GM18508 (cell line): ENCODE results near the gene CACNB2.
A peak's percentile ranks its signal among the peaks of the same experiment; 100 is the strongest.

ENCODE experiments used
- ATAC-seq: cut with Tn5 transposase; IDR thresholded peaks from one replicate; pipeline ENCODE4 v1.9.1; 2021; ENCODE audit warnings: moderate number of reproducible peaks; ENCODE audit not compliant: insufficient read depth, unreplicated experiment

The CACNB2 gene

GRCh38 chr10:18478354-18478753, 338.1 kb downstream of the CACNB2 start:
- ATAC-seq, result no peak

- ATAC-seq, result no peak
Measured at GRCh38 chr10:18479502-18479901, 339.3 kb downstream of the CACNB2 start.

DNA sequence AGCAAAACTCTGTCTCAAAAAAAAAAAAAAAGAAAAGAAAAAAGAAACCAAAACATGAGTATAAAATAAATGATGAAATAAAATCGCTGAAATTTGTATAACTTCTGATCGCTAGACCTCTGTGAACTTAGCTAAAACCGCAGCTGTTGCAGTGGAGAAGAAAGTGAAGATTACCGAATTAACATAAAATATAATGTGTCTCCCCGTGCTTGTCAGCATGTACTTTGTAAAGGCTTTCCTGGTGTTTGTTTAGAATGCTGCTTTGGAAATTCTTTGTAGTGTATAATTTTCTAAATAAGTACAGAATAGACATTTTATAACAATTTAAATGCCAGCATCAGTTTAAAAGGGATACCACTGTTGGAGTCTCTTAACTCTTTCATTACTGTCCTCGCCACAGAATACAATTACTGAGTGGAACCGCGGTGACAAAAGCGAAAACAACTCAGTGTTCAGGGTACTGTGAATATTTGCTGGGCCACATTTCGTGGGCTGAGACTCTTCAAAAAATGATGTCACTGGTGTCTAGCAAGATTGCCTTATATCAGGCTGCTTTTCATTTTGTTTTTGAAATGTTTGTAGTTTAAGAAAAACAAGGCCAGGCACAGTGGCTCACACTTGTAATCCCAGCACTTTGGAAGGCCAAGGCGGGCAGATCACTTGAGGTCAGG, 343.4 kb downstream of the CACNB2 start:
- ATAC-seq, result no peak

- no peak for ATAC-seq
Measured at GRCh38 chr10:18486438-18486837, 346.2 kb downstream of the CACNB2 start.

DNA sequence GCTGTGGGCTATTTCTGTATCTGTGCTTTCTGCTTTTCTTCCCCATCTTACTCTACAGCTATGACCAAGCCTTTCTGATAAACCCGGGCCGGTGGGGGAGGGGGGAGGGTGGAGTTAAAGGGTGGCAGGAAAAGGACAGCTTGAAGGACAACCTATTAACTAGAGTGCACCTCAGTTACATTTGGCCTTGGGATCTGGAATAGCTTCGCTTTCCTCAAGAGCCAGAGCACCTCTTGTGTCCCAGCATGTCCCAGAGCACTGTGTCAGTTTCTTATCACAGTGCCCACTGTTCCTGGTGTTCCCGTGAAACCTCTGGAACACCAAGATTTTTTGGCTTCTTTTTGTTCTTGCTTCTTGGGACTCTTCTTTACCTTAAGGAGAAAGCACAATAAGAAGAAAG, 350.5 kb downstream of the CACNB2 start:
- ATAC-seq, result no peak

DNA sequence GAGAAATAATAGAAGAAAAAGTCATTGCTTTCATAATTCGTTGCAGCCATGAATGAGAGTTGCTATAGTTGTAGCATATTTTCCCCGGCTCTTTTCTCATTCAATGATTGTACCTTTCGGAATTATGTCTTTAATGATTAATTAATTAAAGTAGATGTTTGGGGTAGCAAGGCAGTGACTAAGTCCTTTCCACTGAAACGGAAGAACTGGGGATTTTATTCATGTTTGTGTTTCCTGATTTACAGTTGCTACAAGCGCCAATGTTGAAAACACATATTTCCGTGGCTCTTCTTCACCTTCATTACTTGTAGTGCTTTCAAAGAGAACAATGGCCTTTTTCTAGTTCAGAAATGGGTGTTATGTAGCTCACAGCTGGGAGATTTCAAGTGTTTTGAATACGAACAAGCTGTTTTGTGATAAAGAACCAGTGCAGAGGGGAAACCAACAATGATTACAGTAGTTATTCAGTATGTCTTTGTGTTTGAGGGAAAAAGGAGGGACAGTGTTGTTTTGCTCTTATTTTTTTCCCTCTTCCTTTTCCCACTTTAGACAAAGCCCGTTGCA, 357.7 kb downstream of the CACNB2 start:
- ATAC-seq, result no peak

DNA sequence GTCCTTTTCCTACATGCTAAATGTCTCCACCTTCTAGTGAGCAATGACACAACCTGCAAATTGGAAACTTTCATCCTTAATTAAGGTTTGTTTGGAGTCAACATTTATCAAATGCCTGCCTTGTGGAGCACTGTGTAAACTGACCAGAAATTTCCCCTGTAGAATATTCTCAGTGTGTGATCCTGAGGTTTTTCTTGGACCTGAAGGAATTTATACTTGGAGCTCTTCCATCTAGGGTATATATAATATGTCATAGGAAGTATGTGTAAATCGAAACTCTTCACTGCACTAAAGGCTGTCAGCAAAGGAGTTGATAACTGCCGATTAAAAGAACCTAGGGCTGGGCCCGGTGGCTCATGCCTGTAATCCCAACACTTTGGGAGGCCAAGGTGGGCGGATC, 358.8 kb downstream of the CACNB2 start:
- no peak for ATAC-seq

- ATAC-seq, result no peak
Measured at GRCh38 chr10:18500576-18500975, 360.4 kb downstream of the CACNB2 start.

- peak; percentile 86 for ATAC-seq
Measured at GRCh38 chr10:18501198-18501597, 361.0 kb downstream of the CACNB2 start.

- ATAC-seq, result no peak
Measured at GRCh38 chr10:18501629-18502028, 361.4 kb downstream of the CACNB2 start.

DNA sequence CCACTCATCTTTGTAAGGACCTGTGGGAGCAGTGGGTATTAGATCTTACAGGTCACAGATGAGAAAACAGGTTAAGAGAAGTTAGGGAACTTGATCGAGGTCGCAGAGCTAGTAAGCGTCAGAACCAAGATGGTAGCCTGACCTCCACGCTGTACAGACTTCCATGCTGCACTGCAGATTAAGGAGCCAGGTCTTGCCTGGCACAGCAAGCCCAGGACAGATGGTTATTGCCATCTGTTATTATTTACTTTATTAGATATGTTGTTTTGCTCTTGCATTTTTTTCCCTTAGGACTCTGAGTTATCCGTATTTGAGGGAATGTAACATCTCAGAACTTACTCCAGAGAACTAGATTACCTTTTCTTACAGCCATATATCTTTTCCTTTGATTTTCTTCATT, 363.9 kb downstream of the CACNB2 start:
- no peak for ATAC-seq

GRCh38 chr10:18505456-18506118, 365.4 kb downstream of the CACNB2 start:
- ATAC-seq, result no peak

GRCh38 chr10:18508587-18508986, 368.4 kb downstream of the CACNB2 start:
- no peak for ATAC-seq

- ATAC-seq, result no peak
Measured at GRCh38 chr10:18514537-18514936, 374.3 kb downstream of the CACNB2 start.

DNA sequence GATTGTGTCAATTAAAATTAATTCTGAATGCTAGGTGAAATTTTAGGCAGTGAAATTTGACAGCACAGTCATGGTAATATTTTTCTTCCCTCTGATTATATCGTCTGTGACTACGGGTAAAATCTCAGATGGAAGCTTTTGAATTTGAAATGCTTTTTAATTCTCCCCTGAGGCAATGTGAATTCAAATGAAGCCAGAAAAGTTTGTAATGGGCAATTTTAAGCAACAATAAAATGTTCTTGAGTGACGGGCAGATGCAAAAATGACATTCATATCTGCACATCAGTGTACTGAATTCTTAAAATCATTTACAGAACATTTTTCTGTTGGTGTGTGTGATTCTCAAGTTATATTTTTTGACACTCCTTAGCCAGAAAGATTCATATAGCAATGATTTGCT, 376.6 kb downstream of the CACNB2 start:
- no peak for ATAC-seq

GRCh38 chr10:18523025-18523424, 382.8 kb downstream of the CACNB2 start:
- no peak for ATAC-seq

GRCh38 chr10:18523858-18524257, 383.6 kb downstream of the CACNB2 start:
- no peak for ATAC-seq

GRCh38 chr10:18527687-18528086, 387.5 kb downstream of the CACNB2 start:
- no peak for ATAC-seq

DNA sequence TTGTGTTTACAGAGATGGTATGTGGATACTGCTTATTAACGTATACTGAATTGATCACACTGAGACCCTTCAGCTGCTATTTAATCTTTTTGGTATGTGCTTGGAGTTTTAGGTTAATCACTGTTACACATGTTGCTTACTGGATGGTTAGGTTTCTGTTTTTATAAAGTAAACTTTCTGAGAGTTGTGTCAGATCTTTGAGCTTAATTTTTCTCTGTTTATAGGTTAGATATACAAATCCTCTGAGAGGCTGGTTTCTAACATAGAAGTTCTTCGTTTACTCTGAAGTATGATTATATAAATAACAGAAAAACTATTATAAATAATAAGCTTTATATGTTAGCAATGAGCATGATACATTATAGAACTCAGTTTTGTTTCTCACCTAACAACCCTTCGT, 388.1 kb downstream of the CACNB2 start:
- no peak for ATAC-seq

DNA sequence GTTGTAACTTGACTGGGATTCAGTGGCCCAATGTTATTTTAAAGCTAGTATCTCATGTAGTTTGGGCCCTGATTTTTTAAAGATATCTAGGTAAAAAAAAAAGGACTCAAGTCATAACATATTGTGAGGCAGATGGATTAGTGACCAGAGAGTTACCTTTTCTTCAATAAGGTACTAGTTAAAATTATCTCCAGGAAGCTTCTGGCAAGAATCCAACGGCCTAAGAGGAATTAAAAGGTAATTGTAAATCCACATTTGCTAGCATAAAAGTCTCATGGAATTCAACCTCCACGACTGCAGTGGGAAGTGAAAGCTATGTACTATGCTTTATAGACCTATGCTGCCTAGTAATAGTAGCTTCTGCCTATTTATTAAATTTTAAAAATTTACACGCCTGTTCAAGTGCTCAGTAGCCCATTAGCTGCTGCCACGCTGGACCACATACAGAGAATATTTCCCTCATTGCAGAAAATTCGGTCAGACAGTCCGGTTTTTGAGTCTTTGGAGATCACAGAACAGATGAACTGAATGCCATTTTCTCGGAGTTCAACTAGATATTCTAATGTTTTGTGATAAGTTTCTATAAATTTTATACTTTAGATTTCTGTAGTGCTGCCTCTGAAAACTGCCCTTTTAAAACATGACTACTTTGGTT, 392.8 kb downstream of the CACNB2 start:
- no peak for ATAC-seq

GRCh38 chr10:18533896-18534295, 393.7 kb downstream of the CACNB2 start:
- ATAC-seq, result no peak
